T47D (cell line): ENCODE measurements around the gene CD58.

Experiments used
- DNase-seq, 2 experiments: peaks; one replicate each; pipeline versions ENCODE4 v3.0.0 to v3.0.0-alpha.2; 2011 to 2012; ENCODE audit warnings: low read depth in 1 of 2, low spot score in 1 of 2
- JUND ChIP-seq: IDR thresholded peaks from 2 replicates; pipeline ENCODE4 v1.6.1; 2012; ENCODE audit warnings: low read depth
- in situ Hi-C: cut with HindIII; loops from 2 replicates; pipeline ENCODE4 v1.10.0; 2016; ENCODE audit warnings: low sequenced_read_pairs, low pct_unique_long_range_greater_than_20kb

The CD58 gene

GRCh38 chr1:116477429-116477828 lies 93.4 kb downstream of the CD58 start:
- in situ Hi-C loops: no loop called here
- DNase-seq: no peak
- TF ChIP-seq JUND: no peak

DNA sequence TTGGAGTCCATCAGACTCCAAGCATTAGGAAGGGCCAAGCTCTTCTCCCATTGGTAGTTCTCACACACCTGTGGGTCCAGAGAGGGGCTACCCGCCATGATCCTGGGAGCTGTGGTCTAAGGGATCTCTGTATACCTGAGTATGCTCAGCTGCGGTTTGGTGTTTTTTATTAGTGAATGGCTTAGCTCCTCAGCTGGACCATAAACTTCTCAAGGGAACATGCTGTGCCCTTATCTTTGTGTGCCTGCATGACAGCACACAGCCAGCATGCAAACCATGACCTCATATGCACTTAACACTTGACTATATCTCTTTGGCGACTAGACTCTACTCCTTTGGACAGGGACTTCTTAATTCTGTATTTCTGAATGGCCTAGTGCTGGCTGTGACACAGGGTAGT lies 94.5 kb downstream of the CD58 start:
- no peak for DNase-seq
- no peak for TF ChIP-seq JUND
- in situ Hi-C loops: no loop called here

DNA sequence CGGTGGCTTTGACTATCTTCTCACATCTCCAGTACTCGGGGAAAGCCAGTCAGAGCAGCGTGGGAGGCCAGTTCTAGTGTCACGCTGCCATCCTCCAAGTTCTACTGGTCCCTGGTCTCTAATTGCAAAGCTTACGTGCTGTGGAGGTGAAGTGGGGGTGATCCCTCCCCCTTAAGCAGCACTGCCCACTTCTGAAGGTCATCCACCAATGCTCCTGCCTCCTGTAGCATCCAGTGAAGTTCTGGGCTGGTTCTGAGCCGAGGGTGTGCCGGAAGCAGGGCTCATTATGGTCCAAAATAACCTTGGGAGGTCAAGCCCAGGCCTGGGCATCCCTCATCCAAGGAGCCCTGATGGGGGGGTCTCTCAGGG lies 95.0 kb downstream of the CD58 start:
- TF ChIP-seq JUND: no peak
- no peak for DNase-seq
- in situ Hi-C loops: no loop called here

- no peak for DNase-seq
- in situ Hi-C loops: no loop called here
- no peak for TF ChIP-seq JUND
Observed at GRCh38 chr1:116474921-116475849, 95.6 kb downstream of the CD58 start.

DNA sequence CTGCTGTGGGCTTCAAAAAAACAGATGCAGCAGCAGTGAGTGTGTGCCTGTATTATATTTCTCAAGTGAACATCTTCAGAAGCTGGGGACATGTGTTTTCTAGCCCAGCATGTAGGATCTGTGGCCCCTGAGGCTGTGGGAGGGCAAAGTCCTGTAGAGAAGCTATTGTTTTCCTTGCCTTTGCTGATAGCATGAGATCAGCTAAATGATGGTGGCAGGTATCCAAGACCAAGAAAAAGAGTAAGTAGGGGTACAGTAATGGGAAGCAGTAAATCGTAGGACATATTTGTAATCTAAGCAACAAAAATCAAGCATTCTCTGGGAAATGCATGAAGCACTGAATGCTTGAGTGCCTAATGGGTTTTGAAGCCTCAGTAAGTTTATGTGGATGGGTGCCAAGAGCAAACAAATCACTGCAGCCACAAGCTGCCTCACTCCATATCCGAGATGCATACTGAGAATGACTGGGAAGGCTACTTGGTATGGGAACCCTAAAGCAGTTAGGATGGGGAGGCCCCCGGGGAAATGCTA lies 98.3 kb downstream of the CD58 start:
- in situ Hi-C loops: no loop called here
- TF ChIP-seq JUND: no peak
- no peak for DNase-seq

DNA sequence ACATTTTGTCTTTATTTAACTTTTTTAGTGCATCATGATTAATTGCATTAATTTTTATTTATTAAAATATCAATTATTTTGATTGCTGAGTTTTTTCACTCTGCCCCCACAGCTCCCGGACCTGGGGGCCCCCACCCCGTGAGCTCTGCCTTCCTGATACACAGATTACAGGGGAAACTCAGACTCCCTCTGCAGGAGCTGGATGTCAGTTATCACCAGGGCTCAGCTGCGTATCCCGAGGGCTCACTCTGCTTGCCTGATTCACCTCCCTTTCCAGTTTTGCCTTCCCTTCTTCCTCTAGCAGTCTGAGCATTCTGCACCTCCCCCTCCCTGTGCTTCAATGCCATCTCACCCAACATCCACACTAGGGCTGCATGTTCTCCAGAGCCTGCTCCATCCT lies 99.6 kb downstream of the CD58 start:
- DNase-seq: no peak
- in situ Hi-C loops: no loop called here
- no peak for TF ChIP-seq JUND

GRCh38 chr1:116470671-116471070 lies 100.2 kb downstream of the CD58 start:
- no peak for TF ChIP-seq JUND
- in situ Hi-C loops: no loop called here
- no peak for DNase-seq

DNA sequence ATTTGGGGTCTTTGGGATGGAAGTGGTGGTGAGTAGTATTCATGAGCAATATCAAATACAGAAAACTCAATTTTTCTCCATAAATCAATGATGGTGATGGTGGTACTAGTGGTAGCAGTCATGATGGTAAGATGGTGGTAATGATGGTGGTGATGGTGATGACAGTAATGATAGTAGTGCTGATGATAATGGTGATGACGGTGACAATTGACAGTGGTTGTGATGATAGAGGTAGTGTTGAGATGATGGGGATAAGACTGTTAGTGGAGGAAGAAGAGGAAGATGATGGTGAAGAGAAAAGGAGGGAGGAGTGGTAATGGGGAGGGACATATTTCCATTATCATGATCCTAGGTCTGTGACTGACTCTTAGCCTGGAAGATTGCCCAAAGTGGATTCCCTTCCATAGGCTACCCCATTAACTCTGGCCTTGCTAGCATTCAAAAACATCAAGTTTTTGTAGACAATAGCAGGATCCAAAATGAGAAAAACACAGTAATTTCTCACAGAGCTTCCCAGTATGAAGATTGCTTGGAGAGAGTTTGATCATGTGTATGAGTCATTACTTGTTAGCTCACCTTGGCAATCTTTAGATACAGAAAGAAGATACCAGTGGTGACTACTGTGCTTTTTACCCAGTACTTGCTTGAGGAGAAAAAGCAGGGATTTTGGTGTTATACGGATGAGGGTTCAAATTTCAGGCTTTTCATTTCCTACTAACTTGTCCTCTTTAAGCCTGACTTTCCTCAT lies 103.8 kb downstream of the CD58 start:
- in situ Hi-C loops: no loop called here
- no peak for TF ChIP-seq JUND
- no peak for DNase-seq

- peak in 1 of 2 experiments; percentile 48 for DNase-seq
- TF ChIP-seq JUND: no peak
- in situ Hi-C loops: no loop called here
Observed at GRCh38 chr1:116465845-116466685, 104.8 kb downstream of the CD58 start.

GRCh38 chr1:116465477-116465844 lies 105.4 kb downstream of the CD58 start:
- no peak for TF ChIP-seq JUND
- DNase-seq: no peak
- in situ Hi-C loops: no loop called here
